HCT116 (cell line): ENCODE data around the gene AK3.

Experiments
- CBX3 ChIP-seq: IDR thresholded peaks from 2 replicates; pipeline ENCODE4 v1.6.1; 2012; ENCODE audit warnings: low read depth
- POLR2AphosphoS5 ChIP-seq: IDR thresholded peaks from 2 replicates; pipeline ENCODE4 v1.6.1; 2011; ENCODE audit warnings: mild to moderate bottlenecking, low read depth, low read length, moderate library complexity
- SIN3A ChIP-seq: IDR thresholded peaks from 2 replicates; pipeline ENCODE4 v1.6.1; 2012; ENCODE audit warnings: low read depth
- TF ChIP-seq, protein P1 (sequence below), 3 experiments: fragments of 200-600 bp in 1 of 3; sonication (generic) in 1 of 3; IDR thresholded peaks in 2 of 3; conservative IDR thresholded peaks in 1 of 3; 2 replicates each; pipeline ENCODE4 v1.5.1; 2012 to 2017; ENCODE audit warnings: low read depth in 2 of 3, low read length in 2 of 3, antibody characterized with exemption in 1 of 3, borderline replicate concordance in 1 of 3, control low read depth in 1 of 3, mild to moderate bottlenecking in 1 of 3, mixed read lengths in 1 of 3, mixed run types in 1 of 3, moderate library complexity in 1 of 3; ENCODE audit not compliant: insufficient read depth in 1 of 3

DNA sequence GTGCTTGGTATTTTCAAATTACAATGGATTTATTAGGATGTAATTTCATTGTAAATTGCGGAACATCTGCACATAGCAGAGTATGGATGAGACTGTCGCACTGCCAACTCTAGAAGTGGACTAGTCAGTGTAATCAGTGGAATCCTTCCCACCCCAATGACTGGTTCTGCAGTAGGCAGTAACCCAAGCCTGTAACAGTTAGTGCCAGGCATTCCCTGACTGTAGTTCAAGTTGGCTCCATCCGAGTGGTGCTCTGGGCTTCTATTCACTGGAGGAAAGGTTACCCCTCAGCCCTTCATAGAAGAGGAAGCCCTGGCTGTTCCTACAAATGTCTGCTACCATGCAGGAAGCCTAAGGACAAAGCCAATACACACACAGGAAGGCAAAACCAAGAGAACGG is 23.2 kb downstream of the AK3 start:
- TF ChIP-seq, protein P1, sequence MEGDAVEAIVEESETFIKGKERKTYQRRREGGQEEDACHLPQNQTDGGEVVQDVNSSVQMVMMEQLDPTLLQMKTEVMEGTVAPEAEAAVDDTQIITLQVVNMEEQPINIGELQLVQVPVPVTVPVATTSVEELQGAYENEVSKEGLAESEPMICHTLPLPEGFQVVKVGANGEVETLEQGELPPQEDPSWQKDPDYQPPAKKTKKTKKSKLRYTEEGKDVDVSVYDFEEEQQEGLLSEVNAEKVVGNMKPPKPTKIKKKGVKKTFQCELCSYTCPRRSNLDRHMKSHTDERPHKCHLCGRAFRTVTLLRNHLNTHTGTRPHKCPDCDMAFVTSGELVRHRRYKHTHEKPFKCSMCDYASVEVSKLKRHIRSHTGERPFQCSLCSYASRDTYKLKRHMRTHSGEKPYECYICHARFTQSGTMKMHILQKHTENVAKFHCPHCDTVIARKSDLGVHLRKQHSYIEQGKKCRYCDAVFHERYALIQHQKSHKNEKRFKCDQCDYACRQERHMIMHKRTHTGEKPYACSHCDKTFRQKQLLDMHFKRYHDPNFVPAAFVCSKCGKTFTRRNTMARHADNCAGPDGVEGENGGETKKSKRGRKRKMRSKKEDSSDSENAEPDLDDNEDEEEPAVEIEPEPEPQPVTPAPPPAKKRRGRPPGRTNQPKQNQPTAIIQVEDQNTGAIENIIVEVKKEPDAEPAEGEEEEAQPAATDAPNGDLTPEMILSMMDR (IDR thresholded peaks at IDR 0.05 in 2 of 3, conservative IDR thresholded peaks at IDR 0.05 in 1 of 3; ENCODE audit: borderline replicate concordance in 1 of 3, insufficient read depth in 1 of 3, low read depth in 2 of 3, low read length in 2 of 3) = no peak
- no peak for TF ChIP-seq POLR2AphosphoS5
- no peak for TF ChIP-seq CBX3
- TF ChIP-seq SIN3A = no peak
